Vagina (tissue), 2 donors: ENCODE data around the gene SMAD6. TPM values are rescaled to one million over a fixed set of nuclear protein-coding genes. Genes with fewer than 3 reads are reported as not detected.

ENCODE experiments used
- DNase-seq, 2 donors: peaks; one replicate each; pipeline ENCODE4 v3.0.0-alpha.2; 2017; ENCODE audit errors: extremely low spot score in 2 of 2
- H3K27ac ChIP-seq: fragments of 200-600 bp; sonication (generic); one replicate; pipeline ENCODE4 v1.5.1; 2019
- H3K27me3 ChIP-seq: fragments of 200-600 bp; sonication (generic); one replicate; pipeline ENCODE4 v1.5.1; 2019
- H3K36me3 ChIP-seq, 2 donors: fragments of 200-600 bp; sonication (generic); one replicate each; pipeline ENCODE4 v1.5.1; 2017 to 2019
- H3K4me1 ChIP-seq: fragments of 200-600 bp; sonication (generic); one replicate; pipeline ENCODE4 v1.5.1; 2019
- H3K4me3 ChIP-seq, 2 donors: fragments of 200-600 bp; sonication (generic); 1 replicate in 1 of 2; 2 replicates in 1 of 2; pipeline ENCODE4 v1.5.1; 2016 to 2019
- H3K9me3 ChIP-seq: fragments of 200-600 bp; sonication (generic); one replicate; pipeline ENCODE4 v1.5.1; 2019
- POLR2A ChIP-seq, 2 donors: fragments of 450-650 bp; IDR thresholded peaks; one replicate each; pipeline ENCODE4 v1.6.1; 2017; ENCODE audit warnings: antibody characterized with exemption in 2 of 2, mild to moderate bottlenecking in 2 of 2, moderate library complexity in 2 of 2
- POLR2AphosphoS5 ChIP-seq, 2 donors: sonication (generic); formaldehyde crosslinking; IDR thresholded peaks; one replicate each; pipeline ENCODE4 v1.9.0; 2017; ENCODE audit warnings: antibody characterized with exemption in 2 of 2, mild to moderate bottlenecking in 2 of 2, low read depth in 1 of 2; ENCODE audit not compliant: insufficient read depth in 1 of 2
- intact Hi-C: fragments of 100-400 bp; cut with DNase I; formaldehyde crosslinking; loops from one replicate; pipeline ENCODE4 v1.15.1; 2023
- total RNA-seq: library from RNA; depleted of rRNA; stranded (reverse); fragments of >200 nt; gene quantifications from one replicate; pipeline ENCODE4 v1.2.3, GENCODE V29; 2016
- TF ChIP-seq, protein P1 (sequence below), 3 experiments: fragments of 450-650 bp in 2 of 3; fragments of 200-600 bp in 1 of 3; sonication (generic) in 1 of 3; IDR thresholded peaks; one replicate each; pipeline ENCODE4 v1.5.1; 2017 to 2019; ENCODE audit warnings: antibody characterized with exemption in 3 of 3, mild to moderate bottlenecking in 2 of 3, moderate library complexity in 2 of 3

SMAD6 gene
- total RNA-seq, 1 donor from 2014 or later: 28.5 TPM

DNA sequence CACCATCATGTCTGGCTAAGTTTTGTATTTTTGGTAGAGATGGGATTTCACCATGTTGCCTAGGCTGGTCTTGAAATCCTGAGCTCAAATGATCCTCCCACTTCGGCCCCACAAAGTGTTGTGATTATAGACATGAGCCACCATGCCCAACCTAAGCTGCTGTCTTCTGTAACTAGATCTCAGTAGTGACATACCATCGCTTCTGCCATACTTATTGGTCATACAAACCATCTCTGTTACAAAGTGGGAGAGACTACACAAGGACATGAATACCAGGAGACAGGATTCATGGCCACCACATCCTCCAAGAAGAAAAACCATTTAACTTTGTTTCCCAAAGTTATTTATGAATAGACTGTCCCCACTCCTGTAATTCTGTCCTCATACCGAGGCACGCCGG, 81.3 kb downstream of the SMAD6 start:
- no peaks in the 10 kb centered on the region for H3K9me3 ChIP-seq
- no peak overlapping the region for H3K27ac ChIP-seq
- H3K4me3 ChIP-seq: no peak overlapping the region
- TF ChIP-seq POLR2AphosphoS5 (IDR thresholded peaks at IDR 0.05; ENCODE audit: insufficient read depth in 1 of 2, low read depth in 1 of 2) (no peak), POLR2A (IDR thresholded peaks at IDR 0.05) (no peak)
- TF ChIP-seq, protein P1, sequence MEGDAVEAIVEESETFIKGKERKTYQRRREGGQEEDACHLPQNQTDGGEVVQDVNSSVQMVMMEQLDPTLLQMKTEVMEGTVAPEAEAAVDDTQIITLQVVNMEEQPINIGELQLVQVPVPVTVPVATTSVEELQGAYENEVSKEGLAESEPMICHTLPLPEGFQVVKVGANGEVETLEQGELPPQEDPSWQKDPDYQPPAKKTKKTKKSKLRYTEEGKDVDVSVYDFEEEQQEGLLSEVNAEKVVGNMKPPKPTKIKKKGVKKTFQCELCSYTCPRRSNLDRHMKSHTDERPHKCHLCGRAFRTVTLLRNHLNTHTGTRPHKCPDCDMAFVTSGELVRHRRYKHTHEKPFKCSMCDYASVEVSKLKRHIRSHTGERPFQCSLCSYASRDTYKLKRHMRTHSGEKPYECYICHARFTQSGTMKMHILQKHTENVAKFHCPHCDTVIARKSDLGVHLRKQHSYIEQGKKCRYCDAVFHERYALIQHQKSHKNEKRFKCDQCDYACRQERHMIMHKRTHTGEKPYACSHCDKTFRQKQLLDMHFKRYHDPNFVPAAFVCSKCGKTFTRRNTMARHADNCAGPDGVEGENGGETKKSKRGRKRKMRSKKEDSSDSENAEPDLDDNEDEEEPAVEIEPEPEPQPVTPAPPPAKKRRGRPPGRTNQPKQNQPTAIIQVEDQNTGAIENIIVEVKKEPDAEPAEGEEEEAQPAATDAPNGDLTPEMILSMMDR (IDR thresholded peaks at IDR 0.05): no peak
- no peaks in the 10 kb centered on the region for H3K27me3 ChIP-seq
- intact Hi-C loops: no loop called here
- peaks cover 0 to 7% of the 10 kb centered on the region in 2 donors for H3K36me3 ChIP-seq
- H3K4me1 ChIP-seq: no peaks in the 10 kb centered on the region
- no peak for DNase-seq

DNA sequence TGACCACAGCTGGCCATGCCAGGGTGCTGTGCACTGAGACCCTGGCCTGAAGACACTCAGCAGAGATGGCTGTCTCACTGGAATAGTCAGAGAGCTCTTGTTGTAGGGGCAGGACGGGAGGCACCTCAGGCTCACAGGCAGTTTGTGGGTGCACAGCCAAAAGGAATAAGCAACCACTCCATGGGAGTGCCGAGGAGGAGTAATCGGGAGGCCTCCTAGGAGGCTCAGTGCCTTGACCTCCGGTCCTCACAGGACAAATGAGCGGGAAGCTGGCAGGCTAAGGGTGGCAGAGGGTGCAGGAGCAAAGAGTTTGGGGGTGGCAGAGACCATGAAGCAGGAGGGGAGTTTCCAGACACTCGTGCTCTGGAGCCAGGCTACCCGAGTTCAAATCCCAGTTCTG, 81.7 kb downstream of the SMAD6 start:
- no peaks in the 10 kb centered on the region for H3K4me1 ChIP-seq
- H3K9me3 ChIP-seq: no peaks in the 10 kb centered on the region
- DNase-seq: no peak
- intact Hi-C loops: no loop called here
- no peak overlapping the region for H3K27ac ChIP-seq
- no peak overlapping the region for H3K4me3 ChIP-seq
- no peak for TF ChIP-seq POLR2A (IDR thresholded peaks at IDR 0.05)
- no peak for TF ChIP-seq POLR2AphosphoS5 (IDR thresholded peaks at IDR 0.05; ENCODE audit: insufficient read depth in 1 of 2, low read depth in 1 of 2)
- TF ChIP-seq, protein P1 (IDR thresholded peaks at IDR 0.05): no peak
- H3K36me3 ChIP-seq: peaks cover 0 to 7% of the 10 kb centered on the region in 2 donors
- H3K27me3 ChIP-seq: no peaks in the 10 kb centered on the region

DNA sequence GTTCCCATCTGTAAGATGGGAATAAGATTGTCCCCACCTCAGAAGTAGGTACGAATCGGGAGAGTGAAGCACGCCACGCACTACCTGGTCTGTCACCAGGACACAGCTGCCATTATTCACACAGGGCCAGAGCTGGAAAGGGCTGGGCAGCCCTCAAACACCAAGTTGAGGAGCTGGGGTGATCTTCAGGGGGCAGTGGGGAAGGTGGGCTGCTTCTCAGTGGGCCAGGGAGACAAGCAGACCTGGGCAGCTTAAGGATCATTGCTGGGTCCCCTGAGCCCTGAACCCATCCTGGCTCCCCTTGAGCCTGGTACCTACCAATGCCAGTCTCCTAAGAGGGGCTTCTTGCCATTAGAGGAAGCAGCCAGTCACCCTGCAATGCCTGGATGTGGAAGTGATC, 82.1 kb downstream of the SMAD6 start:
- no peak for TF ChIP-seq POLR2A (IDR thresholded peaks at IDR 0.05)
- TF ChIP-seq, protein P1 (IDR thresholded peaks at IDR 0.05): no peak
- intact Hi-C loops: no loop called here

DNA sequence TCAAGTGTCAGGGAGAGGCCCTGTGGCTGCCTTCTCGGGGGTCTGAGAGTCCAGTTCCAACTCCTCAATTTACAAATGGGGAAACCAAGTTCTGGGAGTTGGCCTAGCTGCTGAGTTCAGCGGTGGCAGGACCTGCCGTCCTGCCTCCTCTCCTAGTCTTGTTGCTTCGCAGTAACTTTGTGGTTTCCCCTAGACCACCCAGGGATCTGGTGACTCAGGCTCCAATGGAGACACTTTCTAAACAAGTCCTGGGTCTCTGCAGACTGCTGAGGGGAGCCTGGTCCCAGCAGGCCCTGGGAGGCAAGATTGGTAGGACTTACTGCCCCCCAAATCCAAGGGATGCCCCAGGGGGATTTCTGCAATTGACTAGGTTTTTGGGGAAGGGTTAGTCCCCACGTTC, 83.6 kb downstream of the SMAD6 start:
- Histone ChIP-seq H3K27ac (no peak overlapping the region), H3K4me1 (no peaks in the 10 kb centered on the region), H3K27me3 (no peaks in the 10 kb centered on the region), H3K4me3 (no peak overlapping the region), H3K36me3 (peaks cover 0 to 7% of the 10 kb centered on the region in 2 donors), H3K9me3 (no peaks in the 10 kb centered on the region)
- DNase-seq: no peak
- TF ChIP-seq POLR2AphosphoS5 (IDR thresholded peaks at IDR 0.05; ENCODE audit: insufficient read depth in 1 of 2, low read depth in 1 of 2): no peak
- no peak for TF ChIP-seq POLR2A (IDR thresholded peaks at IDR 0.05)
- TF ChIP-seq, protein P1 (IDR thresholded peaks at IDR 0.05): no peak
- intact Hi-C loops: loop anchor here (5.0 kb wide), 1 partner anchor 67 kb away; no protein-coding TSS in a partner anchor

More for the DNA sequence above, 82.1 kb downstream of the SMAD6 start:
- no peak for DNase-seq
- Histone ChIP-seq H3K4me3 (no peak overlapping the region), H3K9me3 (no peaks in the 10 kb centered on the region), H3K27ac (no peak overlapping the region), H3K36me3 (peaks cover 0 to 7% of the 10 kb centered on the region in 2 donors), H3K4me1 (no peaks in the 10 kb centered on the region), H3K27me3 (no peaks in the 10 kb centered on the region)

DNA sequence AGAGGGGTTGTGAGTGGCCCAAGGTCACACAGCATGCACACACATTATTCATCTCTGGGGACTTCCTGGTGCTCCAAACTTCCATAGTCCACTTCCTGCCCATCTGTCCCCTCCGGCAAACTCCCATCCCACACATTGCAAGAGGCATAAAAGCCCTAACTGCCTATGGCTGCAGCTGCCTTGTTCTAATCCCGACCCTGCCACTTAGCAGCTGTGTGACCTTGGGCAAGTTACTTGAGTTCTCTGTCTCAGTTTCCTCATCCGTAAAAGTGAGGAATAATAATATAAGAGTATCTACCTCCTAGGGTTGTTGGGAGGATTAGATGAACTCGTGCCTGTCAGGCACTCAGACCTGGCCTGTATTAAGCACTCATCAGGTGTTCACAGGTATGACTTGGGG, 84.2 kb downstream of the SMAD6 start:
- H3K9me3 ChIP-seq: no peaks in the 10 kb centered on the region
- H3K36me3 ChIP-seq: peaks cover 0 to 3% of the 10 kb centered on the region in 2 donors
- H3K4me1 ChIP-seq: no peaks in the 10 kb centered on the region
- intact Hi-C loops: loop anchor here (5.0 kb wide), 1 partner anchor 66 kb away; no protein-coding TSS in a partner anchor
- no peak overlapping the region for H3K4me3 ChIP-seq
- TF ChIP-seq POLR2A (IDR thresholded peaks at IDR 0.05) (no peak), POLR2AphosphoS5 (IDR thresholded peaks at IDR 0.05; ENCODE audit: insufficient read depth in 1 of 2, low read depth in 1 of 2) (no peak)
- TF ChIP-seq, protein P1 (IDR thresholded peaks at IDR 0.05): no peak
- no peaks in the 10 kb centered on the region for H3K27me3 ChIP-seq
- no peak for DNase-seq
- H3K27ac ChIP-seq: no peak overlapping the region
